Anterior cingulate cortex (tissue), 58 donors: ENCODE results near the gene ZC3H13.

ENCODE experiments used
- DNase-seq, 58 donors: peaks; one replicate each; lab custom pipeline; 2025; lab: John Stamatoyannopoulos, UW

The ZC3H13 gene

DNA sequence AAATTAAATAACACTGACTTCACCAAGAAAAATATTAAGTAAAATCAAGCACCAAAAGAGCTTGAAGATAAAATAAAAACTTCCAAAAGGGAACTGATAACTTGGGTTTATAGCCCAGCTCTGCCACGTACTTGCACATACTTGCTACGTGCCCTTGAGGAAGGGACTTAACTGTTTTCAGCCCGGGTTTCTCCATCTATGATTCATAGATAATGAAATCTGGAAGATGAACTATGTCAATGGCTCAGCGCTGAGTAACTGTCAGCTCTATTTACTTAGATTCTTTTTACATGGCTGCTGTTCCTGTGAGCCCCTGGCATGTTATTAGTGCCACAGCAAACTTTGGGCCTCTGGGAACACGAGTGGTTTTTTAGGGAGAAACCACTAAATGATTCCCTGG is 9.6 kb upstream of the ZC3H13 start:
- no peak for DNase-seq

DNA sequence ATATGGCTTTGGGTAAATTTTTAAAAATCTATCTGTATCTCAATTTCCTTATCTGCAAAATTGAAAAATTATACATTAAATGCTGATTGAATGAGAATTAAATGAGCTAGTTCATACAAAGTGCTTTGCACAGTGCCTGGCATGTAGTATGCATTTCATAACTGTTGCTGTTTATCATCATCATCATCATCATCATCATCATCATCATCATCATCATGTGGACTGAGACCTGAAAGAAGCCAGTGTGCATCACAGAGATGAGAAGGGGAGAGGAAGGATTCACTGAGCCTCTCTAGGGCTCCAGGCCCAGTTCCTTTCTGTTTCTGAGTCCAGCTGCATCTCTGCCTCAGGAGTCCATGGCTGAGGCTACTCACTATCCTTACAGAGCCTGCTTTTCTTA is 6.9 kb upstream of the ZC3H13 start:
- peak in 3 of 58 donors; percentile 1 to 15 (median 4) for DNase-seq

DNA sequence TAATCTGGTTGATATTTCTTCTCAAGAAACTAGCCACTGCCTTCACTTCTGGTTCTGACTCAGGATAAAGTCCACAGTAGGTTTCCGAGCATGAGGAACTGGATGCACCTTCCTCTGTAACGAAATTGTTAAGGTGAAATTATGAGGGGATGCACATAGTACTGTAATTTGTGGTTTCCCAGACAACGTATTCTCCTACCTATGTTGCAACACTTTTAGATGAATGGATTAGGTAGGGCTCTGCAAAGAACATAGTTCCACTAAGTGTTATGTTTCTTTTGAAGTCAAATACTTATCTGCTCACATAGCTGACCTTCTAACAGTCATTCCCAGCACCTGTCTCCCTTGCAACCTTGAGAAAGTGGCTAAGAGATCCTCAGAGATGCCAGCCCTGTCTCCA is 5.7 kb upstream of the ZC3H13 start:
- no peak for DNase-seq

DNA sequence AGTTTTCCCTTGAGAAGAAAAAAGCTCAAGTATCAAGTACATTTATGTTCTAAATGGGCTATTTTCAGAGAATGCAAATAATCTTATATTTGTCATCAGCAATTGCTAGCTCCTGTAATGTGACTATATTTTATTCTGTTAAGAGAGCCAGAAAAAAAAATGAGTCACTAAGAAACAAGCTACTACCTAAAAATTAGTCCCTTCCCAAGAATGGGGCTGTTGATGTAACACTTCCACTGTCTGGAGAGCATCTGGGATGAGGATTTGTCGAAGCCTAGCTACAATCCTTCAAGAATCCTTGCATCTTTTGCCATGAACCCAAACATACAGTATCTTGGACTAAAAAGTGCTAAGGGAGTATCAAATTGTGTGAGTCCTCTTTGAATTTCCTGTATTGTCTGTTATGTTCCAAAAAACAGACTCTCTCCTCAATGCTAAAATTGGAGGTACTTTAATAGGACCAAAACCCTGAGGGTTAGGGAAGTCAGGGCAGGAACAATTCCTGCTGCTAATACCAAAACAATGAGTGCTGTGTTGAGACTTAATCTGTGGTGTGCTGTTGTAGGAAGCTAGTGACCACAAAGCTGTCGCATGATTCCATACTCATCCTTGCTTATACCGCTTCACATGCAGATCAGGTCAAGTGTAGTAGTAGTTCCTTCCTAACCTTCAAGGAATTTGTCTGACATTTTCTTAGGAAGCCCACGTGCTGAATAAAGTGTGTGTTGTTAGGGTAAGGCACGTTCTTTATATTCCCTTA is 4.9 kb upstream of the ZC3H13 start:
- peak in 10 of 58 donors; percentile 3 to 75 (median 24) for DNase-seq

DNA sequence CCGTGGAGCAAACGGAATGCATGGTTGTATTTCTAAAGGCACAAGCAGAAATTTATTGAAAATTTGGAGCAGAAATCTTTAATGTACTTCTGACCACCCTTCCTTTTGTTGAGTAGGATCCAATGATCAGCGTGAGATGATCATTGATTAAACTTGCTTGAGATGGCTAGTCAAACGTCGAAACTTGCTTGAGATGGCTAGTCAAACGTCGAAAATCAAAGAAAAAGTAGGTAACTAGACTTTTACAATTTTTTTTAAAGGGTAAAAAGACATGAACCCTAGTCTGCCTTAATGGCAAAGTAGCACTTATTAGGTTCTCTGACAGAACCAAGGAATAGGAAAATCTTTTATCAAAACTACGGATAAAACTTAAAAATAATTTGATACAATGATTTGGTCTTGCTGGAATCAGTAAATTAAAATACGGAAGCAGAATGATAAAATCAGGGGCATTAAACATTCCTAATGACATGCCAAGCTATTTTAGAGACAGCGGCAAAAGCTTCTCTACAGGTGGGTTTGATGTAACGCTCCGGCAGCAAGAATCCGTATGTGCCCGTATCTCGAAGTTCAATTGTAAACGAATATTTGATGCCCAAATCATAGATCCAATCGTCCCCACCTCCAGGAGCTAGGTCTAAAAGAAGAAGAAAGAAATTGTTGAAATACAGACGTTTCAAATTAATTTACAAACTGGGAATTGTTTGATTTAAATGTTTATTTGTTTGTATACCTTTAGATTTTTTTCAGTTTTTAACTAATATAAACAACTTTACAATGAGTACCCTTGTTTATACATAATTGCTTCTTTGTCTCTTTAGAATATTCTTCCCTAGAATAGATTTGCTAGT is 841 bp upstream of the ZC3H13 start:
- no peak for DNase-seq

DNA sequence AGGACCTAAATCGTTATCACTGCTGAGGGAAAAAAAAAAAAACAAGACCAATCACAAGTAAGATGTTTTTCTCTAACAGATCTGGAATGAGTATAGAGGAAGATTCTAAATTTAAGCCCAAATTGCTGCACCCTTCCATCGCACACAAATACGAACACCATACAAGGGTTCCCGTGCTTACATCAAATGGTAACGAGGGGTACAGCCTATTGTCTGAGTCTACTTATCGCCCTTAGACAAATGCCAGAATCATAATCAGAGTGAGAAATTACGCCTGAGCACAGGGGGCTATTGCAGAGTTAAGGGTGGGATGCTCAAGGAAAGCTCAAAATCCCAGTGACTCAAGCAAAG is 603 bp downstream of the ZC3H13 start:
- DNase-seq, result no peak

DNA sequence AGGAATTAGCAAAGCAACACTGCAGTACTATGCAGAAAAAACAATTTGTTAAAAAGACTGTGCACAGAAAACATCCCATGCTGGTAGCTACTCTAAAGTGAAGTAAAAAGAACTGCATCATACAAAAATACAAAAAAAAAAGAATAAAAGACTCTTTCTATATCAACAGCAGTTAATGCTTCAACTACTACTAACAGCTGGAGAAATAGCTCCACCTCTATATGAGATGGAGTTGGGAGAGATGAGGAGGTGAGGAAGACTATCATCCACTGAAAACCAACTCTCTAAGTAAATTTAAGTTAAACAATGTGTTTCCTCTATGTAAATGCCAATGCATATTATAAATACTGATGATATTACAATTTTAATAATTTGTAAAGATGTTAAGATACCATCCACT is 1.8 kb downstream of the ZC3H13 start:
- DNase-seq, result no peak

DNA sequence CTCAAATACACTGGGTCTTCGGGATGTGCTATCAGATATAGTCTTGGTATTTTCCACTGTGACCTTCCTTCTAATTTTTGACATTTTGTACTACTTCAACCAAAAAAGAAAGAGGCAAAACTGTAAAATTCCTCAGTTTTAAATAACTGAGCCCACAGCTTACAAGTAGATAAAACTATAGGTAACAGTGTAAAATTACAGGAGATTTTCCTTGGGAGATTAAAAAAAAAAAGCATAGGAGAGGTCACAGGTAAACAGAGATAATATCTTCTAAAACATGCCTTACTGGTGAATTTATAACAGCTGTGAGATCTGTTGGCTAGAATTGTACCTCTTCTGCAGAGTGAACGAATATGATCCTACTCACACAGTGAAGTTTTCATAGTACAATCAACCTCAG is 7.1 kb downstream of the ZC3H13 start:
- DNase-seq, result no peak

DNA sequence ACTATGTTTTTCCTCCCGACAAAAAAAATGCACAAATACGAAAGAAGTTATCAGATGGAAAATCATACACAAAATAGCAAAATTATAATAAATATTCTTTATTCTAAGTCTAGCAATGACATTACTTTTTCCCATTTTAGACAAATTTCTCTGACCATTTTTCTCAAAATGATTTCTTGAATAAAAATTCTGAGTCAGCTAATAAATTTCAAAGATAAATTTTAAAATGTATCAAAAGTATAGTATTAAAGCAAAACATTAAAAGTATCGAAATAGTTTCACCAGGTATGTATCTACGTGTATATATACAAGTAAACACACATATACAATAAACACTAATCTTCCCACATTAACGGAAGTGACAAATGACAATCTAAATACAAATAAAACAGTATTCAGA is 8.9 kb downstream of the ZC3H13 start:
- DNase-seq, result no peak

DNA sequence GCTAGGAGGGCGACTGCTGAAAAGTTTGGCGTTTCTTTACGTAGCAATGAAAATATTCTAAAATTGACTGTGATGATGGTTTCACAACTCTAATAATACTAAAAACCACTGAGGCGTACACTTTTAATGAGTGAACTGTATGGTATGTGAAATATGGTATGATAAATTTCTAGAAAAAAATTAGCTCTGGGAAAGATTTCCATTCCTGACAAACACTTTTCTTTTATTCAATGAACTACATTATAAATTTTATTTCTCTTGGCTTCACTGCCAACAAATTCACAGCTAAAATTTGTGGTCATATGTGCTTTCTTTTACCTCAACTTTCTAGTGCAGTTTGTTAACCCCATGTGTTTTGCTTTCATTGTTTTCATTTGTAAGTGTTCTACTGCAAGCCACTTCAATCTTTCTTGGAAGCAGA is 11.1 kb downstream of the ZC3H13 start:
- no peak for DNase-seq

DNA sequence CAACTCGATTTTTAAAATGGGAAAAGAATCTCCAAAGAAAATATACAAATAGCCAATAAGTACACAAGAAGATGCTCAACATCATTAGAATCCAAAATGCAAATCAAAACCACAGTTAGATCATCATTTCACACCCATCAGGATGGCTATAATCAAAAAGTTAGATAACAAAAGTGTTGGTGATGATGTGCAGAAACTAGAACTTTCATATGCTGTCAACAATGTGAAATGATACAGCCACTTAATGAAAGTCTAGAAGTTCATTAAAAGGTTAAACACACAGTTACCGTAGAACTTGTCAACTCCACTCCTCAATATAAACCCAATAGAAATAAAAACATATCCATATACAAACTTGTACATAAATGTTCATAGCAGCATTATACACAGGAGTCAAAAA is 11.8 kb downstream of the ZC3H13 start:
- DNase-seq, result no peak

DNA sequence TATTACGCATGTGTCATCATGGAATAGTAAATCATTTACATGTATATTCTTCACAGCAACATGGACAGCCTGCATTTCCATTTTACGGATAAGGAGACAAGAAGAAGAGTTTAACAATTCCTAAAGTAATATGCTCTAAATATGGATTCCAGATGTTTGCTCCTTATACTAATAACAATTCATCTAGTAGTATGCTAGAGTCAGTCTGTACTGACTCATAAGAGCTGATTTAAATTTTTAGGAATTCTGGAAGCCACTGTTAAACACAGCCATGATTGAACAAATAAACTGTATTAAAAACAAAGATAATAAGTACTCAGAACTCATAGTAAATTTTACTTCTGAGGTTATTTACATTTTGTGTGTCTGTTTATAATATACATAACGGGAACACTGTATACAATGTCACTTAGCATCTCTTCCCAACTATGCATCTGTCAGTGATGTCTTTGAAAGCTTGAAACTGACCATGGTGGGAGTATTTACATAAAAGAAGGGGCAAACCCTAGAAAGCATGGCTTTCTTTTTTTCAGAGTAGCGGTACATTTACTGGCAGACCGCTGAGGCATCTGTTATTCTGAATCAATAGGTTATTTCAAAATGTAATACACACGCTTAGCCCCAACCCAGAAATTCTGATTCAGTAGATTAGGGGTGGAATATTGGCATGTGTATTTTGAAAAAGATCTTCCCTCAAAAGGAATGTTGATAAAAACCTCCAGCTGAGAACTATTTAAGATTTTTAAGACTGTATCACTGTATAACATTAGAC is 12.9 kb downstream of the ZC3H13 start:
- no peak for DNase-seq

DNA sequence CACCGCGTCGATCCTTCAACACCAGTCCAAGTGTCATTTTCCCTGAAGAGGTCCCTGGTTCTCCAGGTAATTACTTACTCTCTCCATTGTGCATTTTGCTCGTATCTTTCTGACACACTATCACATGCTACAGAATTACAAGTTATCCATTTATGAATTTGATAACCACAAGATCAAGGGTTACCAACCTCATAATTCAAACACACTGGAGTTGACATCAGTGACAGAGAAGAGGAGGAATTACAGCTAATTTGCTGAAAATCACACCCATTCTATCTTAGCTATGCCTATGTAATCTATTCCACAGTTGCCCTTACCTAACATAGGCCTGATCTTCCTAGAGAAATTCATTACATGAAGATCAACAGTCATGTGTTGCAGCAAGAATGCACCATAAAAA is 14.2 kb downstream of the ZC3H13 start:
- DNase-seq, result no peak

DNA sequence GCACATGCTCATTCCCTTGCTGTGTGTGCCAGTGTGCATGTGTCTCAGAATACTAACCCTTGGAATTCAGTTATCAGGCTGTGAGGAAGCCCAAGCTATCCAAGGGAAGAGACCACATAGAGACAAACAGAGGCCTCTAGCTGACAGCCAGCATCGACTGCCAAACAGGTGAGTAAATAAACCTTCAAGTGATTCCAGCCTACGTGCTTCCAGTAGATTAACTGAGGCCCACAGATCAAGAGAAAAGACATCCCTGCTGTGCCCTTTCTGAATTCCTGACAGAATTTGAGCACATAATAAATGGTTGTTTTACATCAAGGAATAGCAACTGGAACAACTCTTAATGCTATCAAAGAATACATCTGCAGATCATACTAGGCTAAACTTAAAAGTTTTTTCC is 17.5 kb downstream of the ZC3H13 start:
- no peak for DNase-seq

DNA sequence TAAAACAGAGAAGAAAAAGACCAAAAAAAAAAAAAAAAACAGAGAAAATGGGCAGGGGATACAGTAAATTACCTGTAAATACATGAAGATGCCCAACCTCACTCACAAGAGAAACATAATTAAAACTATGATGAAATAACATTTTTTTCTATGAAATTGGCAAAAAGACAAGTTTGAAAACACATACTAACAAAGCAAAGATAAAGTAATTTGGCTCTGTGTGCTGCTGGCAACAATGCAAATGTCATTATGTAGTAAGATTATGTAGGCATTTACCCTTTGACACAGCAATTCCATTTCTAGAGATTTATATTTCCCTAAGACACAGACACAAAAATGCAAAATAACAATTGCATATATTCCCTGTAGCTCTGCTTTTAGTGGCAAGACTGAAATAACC is 20.2 kb downstream of the ZC3H13 start:
- no peak for DNase-seq

DNA sequence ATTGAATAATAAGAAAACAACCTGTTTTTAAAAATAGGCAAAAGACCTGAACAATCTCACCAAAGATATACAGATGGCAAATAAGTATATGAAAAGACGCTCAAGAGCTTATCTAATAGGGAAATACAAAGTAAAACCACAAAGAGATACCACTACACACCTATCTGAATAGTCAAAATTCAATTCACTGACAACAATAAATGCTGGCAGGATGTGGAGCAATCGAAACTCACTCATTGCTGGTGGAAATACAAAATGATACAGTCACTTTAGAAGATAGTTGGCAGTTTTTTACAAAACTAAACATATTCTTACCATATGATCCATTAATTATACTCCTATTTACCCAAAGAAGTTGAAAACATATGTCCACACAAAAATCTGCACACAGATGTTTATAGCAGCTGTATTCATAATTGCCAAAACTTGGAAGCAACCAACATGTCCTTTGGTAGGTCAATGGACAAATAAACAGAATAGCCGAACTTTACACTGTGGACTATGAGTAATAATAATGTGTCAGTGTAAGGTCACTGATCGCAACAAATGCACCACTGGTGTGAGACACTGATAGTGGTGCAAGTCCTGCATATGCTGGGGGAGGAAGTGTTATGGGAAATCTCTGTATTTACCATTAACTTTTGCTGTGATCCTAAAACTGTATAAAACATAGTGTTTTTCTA is 20.8 kb downstream of the ZC3H13 start:
- no peak for DNase-seq

DNA sequence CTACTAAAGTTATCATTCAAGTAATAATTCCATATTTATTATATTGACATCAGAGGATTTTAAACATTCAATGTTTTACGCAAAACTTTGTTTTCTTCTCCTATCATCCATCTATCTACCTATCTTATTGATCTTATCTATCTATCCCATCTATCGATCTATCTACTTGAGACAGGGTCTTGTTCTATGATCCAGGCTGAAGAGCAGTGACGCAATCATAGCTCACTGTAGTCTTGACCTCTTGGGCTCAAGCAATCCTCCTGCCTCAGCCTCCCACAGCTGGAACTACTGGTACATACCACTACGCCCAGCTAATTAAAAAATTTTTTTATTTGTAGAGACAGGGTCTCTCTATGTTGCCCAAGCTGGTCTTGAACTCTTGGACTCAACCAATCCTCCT is 27.4 kb downstream of the ZC3H13 start:
- no peak for DNase-seq

DNA sequence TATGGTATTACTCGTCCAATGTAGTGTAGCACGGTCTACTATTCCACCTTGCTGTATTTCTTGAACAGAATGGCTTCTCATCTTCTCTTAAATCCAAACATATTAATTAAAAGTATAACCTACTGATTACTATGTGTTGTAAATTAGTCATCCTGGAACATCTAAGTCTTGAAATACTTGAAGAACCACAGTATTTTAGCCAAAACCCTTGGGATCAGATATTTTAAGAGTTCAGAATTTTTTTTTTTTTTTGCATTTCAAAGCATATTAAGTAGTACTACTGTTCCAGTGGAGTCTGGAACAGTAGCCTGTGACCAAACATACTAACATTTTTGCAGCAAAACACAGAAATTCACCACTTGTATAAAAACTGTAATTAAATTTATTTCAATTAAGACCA is 30.1 kb downstream of the ZC3H13 start:
- no peak for DNase-seq

DNA sequence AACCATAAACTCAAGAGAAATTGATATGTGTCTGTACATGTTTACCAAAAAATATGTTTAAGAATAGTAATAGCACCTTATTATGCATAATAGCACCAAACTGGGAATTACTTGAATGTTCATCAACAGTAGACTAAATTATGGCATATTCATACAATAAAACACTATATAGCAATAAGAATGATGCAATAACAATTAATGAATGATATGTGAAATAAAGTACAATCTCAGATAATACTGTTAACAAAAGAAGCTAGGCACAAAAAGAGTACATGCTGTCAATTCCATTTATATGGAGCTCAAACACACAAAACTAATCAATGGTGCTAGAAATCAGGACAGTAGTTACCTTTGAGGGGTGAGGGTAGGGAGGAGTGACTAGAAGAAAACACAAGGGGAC is 36.3 kb downstream of the ZC3H13 start:
- no peak for DNase-seq

DNA sequence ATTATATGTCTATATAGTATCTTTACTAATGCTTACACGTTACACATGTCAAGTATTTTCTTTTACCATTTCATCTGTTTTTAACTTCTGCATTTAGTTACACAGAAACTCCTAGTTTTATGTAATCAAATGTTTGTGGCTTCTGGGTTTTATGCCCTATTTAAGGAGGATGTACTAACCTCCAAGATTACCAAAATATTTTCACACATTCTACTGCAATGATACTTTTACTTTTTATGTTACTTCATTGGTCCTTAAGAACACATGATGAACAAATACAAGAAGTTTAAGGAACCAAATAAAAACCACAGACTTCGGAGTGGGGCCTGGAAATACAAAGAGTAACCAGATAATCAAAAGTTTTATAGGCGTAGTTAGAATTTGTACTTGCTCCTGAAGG is 37.2 kb downstream of the ZC3H13 start:
- no peak for DNase-seq

DNA sequence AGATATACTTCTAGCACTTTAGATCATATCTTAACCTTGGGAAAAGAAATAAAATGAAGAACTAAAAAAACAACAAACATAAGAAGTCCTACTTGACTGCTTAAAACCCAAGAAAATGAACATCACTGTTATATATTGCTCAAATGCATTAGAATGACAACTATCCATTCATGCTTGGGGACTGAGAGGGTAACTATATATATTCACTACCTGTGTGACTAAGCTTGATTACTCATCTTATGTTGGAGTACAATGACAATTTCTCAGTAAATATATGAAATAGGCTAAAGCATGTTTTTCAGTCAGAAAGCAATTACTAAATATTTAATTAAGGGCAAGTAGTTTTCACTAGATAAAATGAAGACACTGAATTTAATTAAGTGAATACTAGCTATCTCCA is 40.1 kb downstream of the ZC3H13 start:
- DNase-seq, result no peak
